Ishikawa (cell line): ENCODE measurements around the gene DICER1.

ENCODE experiments used
- CEBPB ChIP-seq: IDR thresholded peaks from 2 replicates; pipeline ENCODE4 v1.6.1; 2012
- RAD21 ChIP-seq: IDR thresholded peaks from 2 replicates; pipeline ENCODE4 v1.6.1; 2012; ENCODE audit warnings: low read depth
- TCF12 ChIP-seq: IDR thresholded peaks from 2 replicates; pipeline ENCODE4 v1.6.1; 2012; ENCODE audit warnings: low read depth
- ZBTB7A ChIP-seq: IDR thresholded peaks from 2 replicates; pipeline ENCODE4 v1.6.1; 2012; ENCODE audit warnings: low read depth
- TF ChIP-seq, protein P1 (sequence below): IDR thresholded peaks from 2 replicates; pipeline ENCODE4 v1.6.1; 2012

DNA sequence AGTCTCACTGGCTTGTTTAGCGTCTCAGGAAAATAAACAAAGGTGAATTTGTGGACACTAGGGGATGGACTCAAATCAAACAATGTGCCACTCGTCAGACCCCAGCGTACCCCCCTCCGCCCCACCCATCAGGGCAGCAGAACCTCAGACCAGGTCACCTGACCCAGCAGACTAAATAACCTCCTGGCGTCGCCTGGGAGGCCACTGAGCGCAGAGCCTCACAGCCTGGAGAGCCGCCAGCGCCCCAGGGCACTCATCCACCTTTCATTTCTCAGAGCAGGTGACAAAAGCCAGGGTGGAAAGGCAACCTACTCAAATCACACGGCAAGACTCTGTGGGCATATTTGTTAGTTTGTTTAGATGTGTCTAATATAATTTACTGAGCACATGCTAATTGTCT lies 100.9 kb downstream of the DICER1 start:
- TF ChIP-seq TCF12, result no peak
- no peak for TF ChIP-seq RAD21
- TF ChIP-seq CEBPB, result no peak
- TF ChIP-seq, protein P1, sequence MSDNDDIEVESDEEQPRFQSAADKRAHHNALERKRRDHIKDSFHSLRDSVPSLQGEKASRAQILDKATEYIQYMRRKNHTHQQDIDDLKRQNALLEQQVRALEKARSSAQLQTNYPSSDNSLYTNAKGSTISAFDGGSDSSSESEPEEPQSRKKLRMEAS, result no peak
- TF ChIP-seq ZBTB7A, result no peak
